ENCODE data around the gene FRY. TPM values are rescaled to one million over a fixed set of nuclear protein-coding genes. Genes with fewer than 3 reads are reported as not detected.

The FRY gene
- total and polyA plus RNA-seq, 9 of the 15 experiments (the other 6 are each of a cell fraction or from before 2014, with no cell fraction given) = 0.03 to 0.31 (median 0.11) TPM; not detected in 3

DNA sequence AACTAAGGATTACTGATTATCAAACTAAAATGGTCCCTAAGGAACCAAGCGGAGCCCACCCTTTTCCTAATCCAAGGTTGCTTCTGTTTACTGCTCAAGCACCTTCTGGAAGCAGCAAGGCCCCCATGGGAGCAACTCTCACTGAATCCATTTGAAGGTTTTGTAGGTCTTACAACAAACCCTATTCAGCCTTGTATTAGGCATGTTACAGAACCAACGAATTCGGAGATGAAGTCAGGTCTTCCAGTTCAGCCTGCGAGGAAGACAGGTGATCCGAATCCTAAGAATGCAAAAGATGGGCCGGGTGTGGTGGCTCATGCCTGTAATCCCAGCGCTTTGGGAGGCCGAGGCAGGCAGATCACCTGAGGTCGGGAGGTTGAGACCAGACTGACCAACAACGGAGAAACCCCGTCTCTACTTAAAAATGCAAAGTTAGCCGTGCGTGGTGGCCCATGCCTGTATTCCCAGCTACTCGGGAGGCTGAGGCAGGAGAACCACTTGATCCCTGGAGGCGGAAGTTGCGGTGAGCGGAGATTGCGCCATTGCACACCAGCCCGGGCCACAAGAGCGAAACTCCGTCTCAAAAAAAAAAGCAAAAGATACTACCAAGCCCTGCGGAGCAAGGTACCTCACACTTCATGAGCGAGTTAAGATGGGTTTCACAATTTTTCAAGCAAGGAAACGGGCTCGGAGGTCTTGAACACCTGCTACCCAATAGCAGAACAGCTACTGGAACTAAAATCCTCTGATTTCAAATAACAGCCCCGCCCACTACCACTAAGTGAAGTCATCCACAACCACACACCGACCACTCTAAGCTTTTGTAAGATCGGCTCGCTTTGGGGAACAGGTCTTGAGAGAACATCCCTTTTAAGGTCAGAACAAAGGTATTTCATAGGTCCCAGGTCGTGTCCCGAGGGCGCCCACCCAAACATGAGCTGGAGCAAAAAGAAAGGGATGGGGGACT, 283.0 kb downstream of the FRY start:
- 0 out of 4 replicates have a peak, but pooled peaks of 1 of the 2 experiments have one; percentile 14 for TF ChIP-seq TEAD1 (CRISPR knock-in tag; IDR thresholded peaks at IDR 0.05)
- TF ChIP-seq ZNF23 (CRISPR knock-in tag; IDR thresholded peaks at IDR 0.05) = no peak
- 0 out of 2 replicates have a peak, but pooled peaks have one; percentile 56 for TF ChIP-seq ZBTB33 (CRISPR knock-in tag; IDR thresholded peaks at IDR 0.05)
- TF ChIP-seq MLLT1 (IDR thresholded peaks at IDR 0.05) = 0 out of 4 replicates have a peak, but pooled peaks of 1 of the 2 experiments have one; percentile 32
- TF ChIP-seq CEBPB (tag; IDR thresholded peaks at IDR 0.05) = peak; percentile 44
- 0 out of 2 replicates have a peak, but pooled peaks have one; percentile 15 for TF ChIP-seq MYBL2 (IDR thresholded peaks at IDR 0.05; ENCODE audit: low read depth)
- no peak for TF ChIP-seq MYBL2 (CRISPR knock-in tag; IDR thresholded peaks at IDR 0.05; ENCODE audit: borderline replicate concordance)
- 66% methylated on average over 18 of the region's 32 CpGs for WGBS (ENCODE audit: insufficient coverage, low coverage, missing lambda C conversion rate)
- CTCF ChIA-PET (ENCODE audit: low intra/inter-chr PET ratio) = no interaction called here
- DNase-seq (ENCODE audit: extremely low read depth in 1 of 4, low spot score in 3 of 4) = peak; percentile 26 to 46 (median 30)
- Histone ChIP-seq H3K36me3 (ENCODE audit: control insufficient read depth, insufficient read depth, low read length) (peaks cover 14% of the 10 kb centered on the region; the same call in 2 of the 3 replicates), H3K79me2 (ENCODE audit: control insufficient read depth, insufficient read depth, low read length) (peaks cover 20% of the 10 kb centered on the region), H3K9ac (ENCODE audit: insufficient read depth in 1 of 2, low read depth in 2 of 2, low read length in 2 of 2) (peak overlapping the region; percentile 93 to 99), H3K9me3 (replicated peaks; ENCODE audit: control insufficient read depth, insufficient read depth, low read depth, low read length) (no peaks in the 10 kb centered on the region), H3K4me1 (replicated peaks in 1 of 2; ENCODE audit: control insufficient read depth in 2 of 2, insufficient read depth in 2 of 2, low read length in 2 of 2) (peaks cover 0 to 11% of the 10 kb centered on the region in 2 experiments; a peak in 2 of 5 replicates), H3K27ac (ENCODE audit: extremely low read depth, low read depth, low read length) (peak overlapping the region; percentile 92), H3K4me2 (ENCODE audit: insufficient read depth, low read length) (peak overlapping the region; percentile 89), H4K20me1 (replicated peaks; ENCODE audit: control insufficient read depth, insufficient read depth, low read length) (no peaks in the 10 kb centered on the region), H3K27me3 (ENCODE audit: control insufficient read depth in 2 of 2, insufficient read depth in 2 of 2, low read length in 2 of 2) (no peaks in the 10 kb centered on the region), H3K9me1 (ENCODE audit: control insufficient read depth, insufficient read depth, low read length) (no peaks in the 10 kb centered on the region), H2AFZ (ENCODE audit: low read depth, low read length) (peak overlapping the region; percentile 98), H3K4me3 (peak overlapping the region; percentile 50)
- intact Hi-C loops (cut with micrococcal nuclease) = loop anchor here (5.0 kb wide), 1 partner anchor 292 kb away; no protein-coding TSS in a partner anchor
- in situ Hi-C loops (cut with MboI) = loop anchor here (25.0 kb wide), 1 partner anchor 402 kb away; no protein-coding TSS in a partner anchor
- no peak for FAIRE-seq
- POLR2A ChIA-PET = interaction anchor here (0.7 to 1.9 kb wide), 9 partner anchors 9 to 519 kb away, joined by 3 to 9 read pairs (median 5); partner anchors contain the start of gene N4BP2L2
- peak; percentile 51 for ATAC-seq
- BruUV-seq (replicated peaks) = no TSS peak

Data from K562 (cell line).